Astrocyte of the hippocampus (primary cell): ENCODE results near the gene GZMH.
"Not testable (repeated sequence)": the region's sequence is repeated elsewhere in the genome, so short reads cannot be mapped to it uniquely, and the experiment has no call there.

Experiments
- DNase-seq: peaks from one replicate; pipeline ENCODE4 v3.0.0; 2011; ENCODE audit warnings: low read depth, low spot score

Gene GZMH

GRCh38 chr14:24609655-24610344 lies at the start of gene GZMH:
Gene GZMH (minus strand): TSS chr14:24609685. CDS start chr14:24609613, 72 bp downstream.
- DNase-seq: no peak

- DNase-seq: not testable (repeated sequence)
These were observed 38.9 kb upstream of the GZMH start for GRCh38 chr14:24648361-24648760.

GRCh38 chr14:24639905-24640304 lies 30.4 kb upstream of the GZMH start:
- no peak for DNase-seq

- no peak for DNase-seq
These were observed 29.8 kb upstream of the GZMH start for GRCh38 chr14:24639270-24639669.

- DNase-seq: no peak
These were observed 24.7 kb upstream of the GZMH start, which contains the start of gene GZMB for GRCh38 chr14:24634158-24634557. Gene GZMB (minus strand): TSS chr14:24634190. CDS start chr14:24634160, 30 bp downstream.

- no peak for DNase-seq
These were observed 23.9 kb upstream of the GZMH start for GRCh38 chr14:24633353-24633752.

- no peak for DNase-seq
These were observed 23.3 kb upstream of the GZMH start for GRCh38 chr14:24632761-24633160.

- DNase-seq: no peak
These were observed 22.9 kb upstream of the GZMH start for GRCh38 chr14:24632336-24632735.

- no peak for DNase-seq
These were observed 22.4 kb upstream of the GZMH start for GRCh38 chr14:24631749-24632335.

- DNase-seq: peak; percentile 65
These were observed 21.5 kb upstream of the GZMH start for GRCh38 chr14:24630872-24631477.

- DNase-seq: no peak
These were observed 20.8 kb upstream of the GZMH start for GRCh38 chr14:24630087-24630871.

- no peak for DNase-seq
These were observed 20.0 kb upstream of the GZMH start for GRCh38 chr14:24629521-24629920.

- DNase-seq: no peak
These were observed 4.3 kb upstream of the GZMH start for GRCh38 chr14:24613747-24614146.

GRCh38 chr14:24613241-24613640 lies 3.8 kb upstream of the GZMH start:
- DNase-seq: no peak

GRCh38 chr14:24612196-24612595 lies 2.7 kb upstream of the GZMH start:
- no peak for DNase-seq

GRCh38 chr14:24607635-24608514 lies 1.6 kb downstream of the GZMH start:
- no peak for DNase-seq

GRCh38 chr14:24607081-24607480 lies 2.4 kb downstream of the GZMH start:
- no peak for DNase-seq

GRCh38 chr14:24606297-24606696 lies 3.2 kb downstream of the GZMH start:
- DNase-seq: no peak

- peak; percentile 4 for DNase-seq
These were observed 3.9 kb downstream of the GZMH start for GRCh38 chr14:24605435-24606190.

GRCh38 chr14:24597403-24597802 lies 12.1 kb downstream of the GZMH start:
- DNase-seq: no peak
